Hepatocyte (in vitro differentiated cells): ENCODE data around the gene FGF2. TPM values are rescaled to one million over a fixed set of nuclear protein-coding genes. Genes with fewer than 3 reads are reported as not detected.
"Not testable (repeated sequence)": the region's sequence is repeated elsewhere in the genome, so short reads cannot be mapped to it uniquely, and the experiment has no call there.

Source experiments
- DNase-seq: peaks from one replicate; pipeline ENCODE4 v3.0.0-alpha.2; 2016; ENCODE audit warnings: low spot score
- H2AFZ ChIP-seq: fragments of 200-600 bp; sonication (generic); 2 replicates; pipeline ENCODE4 v1.6.0; 2016; ENCODE audit warnings: antibody characterized with exemption, mild to moderate bottlenecking
- H3K27ac ChIP-seq: fragments of 200-600 bp; sonication (generic); 2 replicates; pipeline ENCODE4 v1.5.1; 2016; ENCODE audit warnings: mild to moderate bottlenecking
- H3K27me3 ChIP-seq: fragments of 200-600 bp; sonication (generic); 2 replicates; pipeline ENCODE4 v1.6.1; 2016
- H3K36me3 ChIP-seq: fragments of 200-600 bp; sonication (generic); replicated peaks from 2 replicates; pipeline ENCODE4 v1.5.1; 2016; ENCODE audit warnings: low read depth; ENCODE audit not compliant: insufficient read depth
- H3K4me1 ChIP-seq: fragments of 200-600 bp; sonication (generic); 2 replicates; pipeline ENCODE4 v1.5.1; 2016; ENCODE audit warnings: mild to moderate bottlenecking, moderate library complexity; ENCODE audit not compliant: insufficient read depth
- H3K4me2 ChIP-seq: fragments of 200-600 bp; sonication (generic); 2 replicates; pipeline ENCODE4 v1.6.0; 2016
- H3K4me3 ChIP-seq: fragments of 200-600 bp; sonication (generic); 2 replicates; pipeline ENCODE4 v1.5.1; 2016; ENCODE audit warnings: mild to moderate bottlenecking
- H3K79me2 ChIP-seq: fragments of 200-600 bp; sonication (generic); 2 replicates; pipeline ENCODE4 v1.6.0; 2017; ENCODE audit warnings: mild to moderate bottlenecking
- H3K9me2 ChIP-seq: fragments of 200-600 bp; sonication (generic); replicated peaks from 2 replicates; pipeline ENCODE4 v1.6.0; 2017; ENCODE audit warnings: mild to moderate bottlenecking; ENCODE audit not compliant: insufficient read depth
- H3K9me3 ChIP-seq: fragments of 200-600 bp; sonication (generic); 2 replicates; pipeline ENCODE4 v1.5.1; 2016; ENCODE audit warnings: low read depth, mild to moderate bottlenecking
- H4K20me1 ChIP-seq: fragments of 200-600 bp; sonication (generic); 2 replicates; pipeline ENCODE4 v1.6.0; 2016; ENCODE audit warnings: mild to moderate bottlenecking; ENCODE audit not compliant: insufficient read depth, poor library complexity, severe bottlenecking
- EZH2 ChIP-seq: fragments of 200-600 bp; sonication (generic); IDR thresholded peaks from 2 replicates; pipeline ENCODE4 v1.6.1; 2016; ENCODE audit warnings: antibody characterized with exemption, mild to moderate bottlenecking, borderline replicate concordance
- EZH2phosphoT487 ChIP-seq: fragments of 200-600 bp; sonication (generic); IDR thresholded peaks from one replicate; pipeline ENCODE4 v1.6.1; 2018; ENCODE audit warnings: antibody characterized with exemption, mild to moderate bottlenecking, low read depth, moderate library complexity; ENCODE audit not compliant: unreplicated experiment, severe bottlenecking
- WGBS: methylation state at CpG from one replicate; pipeline ENCODE4 v1.1.6; 2016; ENCODE audit warnings: low lambda C conversion rate; ENCODE audit errors: missing lambda C conversion rate; 5-methylcytosine and 5-hydroxymethylcytosine counted together
- polyA plus RNA-seq: library from polyadenylated mRNA; unstranded; fragments of >200 nt; fragmentation: Nextera tagmentation; extraction: Ambion mirVana; gene quantifications from 2 replicates; pipeline ENCODE4 v1.2.1, GENCODE V29; 2016
- total RNA-seq: library from RNA; depleted of rRNA; stranded (reverse); fragments of >200 nt; gene quantifications from 2 replicates; pipeline ENCODE4 v1.2.3, GENCODE V29; 2014
- TF ChIP-seq, protein P1 (sequence below): fragments of 200-600 bp; sonication (generic); IDR thresholded peaks from 2 replicates; pipeline ENCODE4 v1.5.1; 2016; ENCODE audit warnings: antibody characterized with exemption, mild to moderate bottlenecking; ENCODE audit not compliant: poor library complexity

Gene FGF2
- total and polyA plus RNA-seq, 2 experiments from 2014 or later = 3.9 to 9.7 TPM

DNA sequence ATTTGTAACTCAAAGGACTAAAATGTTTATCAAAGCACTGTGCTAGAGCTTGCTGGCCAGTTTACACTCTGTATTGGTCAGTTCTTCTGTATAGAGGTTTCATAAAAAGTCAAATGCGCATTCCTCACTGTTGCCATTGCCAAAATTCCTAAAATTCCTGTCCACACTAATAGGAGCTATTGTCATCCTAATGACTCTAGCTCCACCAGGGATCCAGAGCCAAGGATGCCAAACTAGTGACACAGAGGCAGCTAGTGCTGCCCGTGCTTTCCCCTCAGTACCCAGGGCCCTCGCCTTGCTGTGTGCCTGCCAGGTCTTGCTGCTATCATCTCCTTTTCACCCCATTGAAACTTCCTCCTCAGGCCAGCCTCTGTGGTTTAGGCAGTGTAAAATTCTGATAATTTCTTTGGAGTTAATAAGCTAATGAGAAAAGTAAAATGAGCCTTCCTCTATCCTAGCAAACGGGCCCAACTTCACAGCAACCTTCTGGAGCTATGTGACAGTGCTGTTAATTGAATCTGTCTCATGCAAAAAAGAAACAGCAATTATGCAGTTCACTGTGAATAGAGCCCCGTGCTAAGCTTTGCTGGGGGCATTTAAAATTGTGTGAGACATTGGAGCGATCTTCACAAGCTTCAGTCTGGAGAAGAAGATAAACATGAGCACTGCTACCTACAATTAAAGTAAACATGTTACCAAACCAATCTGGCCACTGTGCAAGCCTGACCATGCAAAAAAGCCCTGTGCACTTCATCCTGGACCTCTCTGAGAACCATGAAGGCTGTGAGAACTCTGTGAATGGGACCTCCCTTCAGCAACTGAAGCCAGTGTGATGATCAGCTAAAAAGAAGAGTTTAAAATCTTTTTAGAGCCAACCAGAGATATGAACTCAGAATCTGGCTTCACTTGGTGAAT is 43.1 kb upstream of the FGF2 start:
- peak; percentile 17 for DNase-seq
- Histone ChIP-seq H2AFZ (peak overlapping the region; percentile 50), H3K4me1 (peaks cover 8% of the 10 kb centered on the region), H3K4me2 (no peak overlapping the region), H3K27ac (no peak overlapping the region), H3K4me3 (no peak overlapping the region), H3K9me2 (no peaks in the 10 kb centered on the region), H3K9me3 (no peaks in the 10 kb centered on the region), H3K79me2 (no peaks in the 10 kb centered on the region), H4K20me1 (no peaks in the 10 kb centered on the region), H3K27me3 (no peaks in the 10 kb centered on the region), H3K36me3 (no peaks in the 10 kb centered on the region)
- TF ChIP-seq, protein P1, sequence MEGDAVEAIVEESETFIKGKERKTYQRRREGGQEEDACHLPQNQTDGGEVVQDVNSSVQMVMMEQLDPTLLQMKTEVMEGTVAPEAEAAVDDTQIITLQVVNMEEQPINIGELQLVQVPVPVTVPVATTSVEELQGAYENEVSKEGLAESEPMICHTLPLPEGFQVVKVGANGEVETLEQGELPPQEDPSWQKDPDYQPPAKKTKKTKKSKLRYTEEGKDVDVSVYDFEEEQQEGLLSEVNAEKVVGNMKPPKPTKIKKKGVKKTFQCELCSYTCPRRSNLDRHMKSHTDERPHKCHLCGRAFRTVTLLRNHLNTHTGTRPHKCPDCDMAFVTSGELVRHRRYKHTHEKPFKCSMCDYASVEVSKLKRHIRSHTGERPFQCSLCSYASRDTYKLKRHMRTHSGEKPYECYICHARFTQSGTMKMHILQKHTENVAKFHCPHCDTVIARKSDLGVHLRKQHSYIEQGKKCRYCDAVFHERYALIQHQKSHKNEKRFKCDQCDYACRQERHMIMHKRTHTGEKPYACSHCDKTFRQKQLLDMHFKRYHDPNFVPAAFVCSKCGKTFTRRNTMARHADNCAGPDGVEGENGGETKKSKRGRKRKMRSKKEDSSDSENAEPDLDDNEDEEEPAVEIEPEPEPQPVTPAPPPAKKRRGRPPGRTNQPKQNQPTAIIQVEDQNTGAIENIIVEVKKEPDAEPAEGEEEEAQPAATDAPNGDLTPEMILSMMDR = no peak
- no peak for TF ChIP-seq EZH2
- TF ChIP-seq EZH2phosphoT487 = no peak
- 51% methylated on average over 6 of the region's 6 CpGs for WGBS

DNA sequence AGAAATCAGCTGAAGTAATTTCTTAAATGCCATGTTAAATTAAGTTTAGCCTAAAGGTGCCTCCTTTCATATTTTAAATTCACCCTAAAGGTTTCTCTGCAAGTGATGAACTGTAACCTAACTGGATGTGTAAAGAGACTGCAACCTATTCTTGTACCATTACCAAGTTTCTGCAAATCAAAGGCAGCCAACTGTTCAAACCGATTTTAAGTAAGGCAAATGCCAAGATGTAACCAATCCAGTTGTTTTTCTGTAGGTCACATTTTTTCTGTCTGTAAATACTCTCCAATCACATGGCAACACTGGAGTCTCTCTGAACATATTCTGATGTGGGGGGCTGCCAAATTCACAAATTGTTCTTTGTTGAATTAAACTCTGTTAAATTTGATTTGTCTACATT is 42.4 kb upstream of the FGF2 start:
- WGBS = 24% methylated on average over 1 of the region's 1 CpG
- TF ChIP-seq, protein P1 = no peak
- no peak for TF ChIP-seq EZH2
- no peak for TF ChIP-seq EZH2phosphoT487
- Histone ChIP-seq H3K27me3 (no peaks in the 10 kb centered on the region), H3K4me2 (no peak overlapping the region), H3K9me2 (no peaks in the 10 kb centered on the region), H3K79me2 (no peaks in the 10 kb centered on the region), H3K9me3 (no peaks in the 10 kb centered on the region), H3K27ac (no peak overlapping the region), H3K36me3 (no peaks in the 10 kb centered on the region), H4K20me1 (no peaks in the 10 kb centered on the region), H2AFZ (no peak overlapping the region), H3K4me3 (no peak overlapping the region), H3K4me1 (peaks cover 8% of the 10 kb centered on the region)
- no peak for DNase-seq

DNA sequence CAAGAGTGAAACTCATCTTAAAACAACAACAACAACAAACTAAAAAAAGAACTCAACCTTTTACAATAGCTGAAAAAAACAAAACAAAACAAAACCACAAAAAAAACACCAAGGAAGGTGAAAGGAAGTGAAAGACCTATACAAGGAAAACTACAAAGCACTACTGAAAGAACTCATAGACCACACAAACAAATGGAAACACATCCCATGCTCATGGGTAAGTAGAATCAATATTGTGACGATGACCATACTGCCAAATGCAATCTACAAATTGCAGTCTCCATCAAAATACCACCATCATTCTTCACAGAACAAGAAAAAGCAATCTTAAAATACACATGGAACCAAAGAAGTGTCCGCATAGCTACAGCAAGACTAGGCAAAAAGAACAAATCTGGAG is 41.5 kb upstream of the FGF2 start:
- 96% methylated on average over 2 of the region's 2 CpGs for WGBS
- Histone ChIP-seq H3K4me2 (no peak overlapping the region), H3K27ac (no peak overlapping the region), H4K20me1 (no peaks in the 10 kb centered on the region), H3K79me2 (no peaks in the 10 kb centered on the region), H3K4me3 (no peak overlapping the region), H3K36me3 (no peaks in the 10 kb centered on the region), H3K9me3 (no peaks in the 10 kb centered on the region), H2AFZ (no peak overlapping the region), H3K9me2 (no peaks in the 10 kb centered on the region), H3K27me3 (no peaks in the 10 kb centered on the region), H3K4me1 (peaks cover 8% of the 10 kb centered on the region)
- no peak for DNase-seq
- TF ChIP-seq EZH2phosphoT487 (no peak), EZH2 (no peak)
- TF ChIP-seq, protein P1 = no peak

DNA sequence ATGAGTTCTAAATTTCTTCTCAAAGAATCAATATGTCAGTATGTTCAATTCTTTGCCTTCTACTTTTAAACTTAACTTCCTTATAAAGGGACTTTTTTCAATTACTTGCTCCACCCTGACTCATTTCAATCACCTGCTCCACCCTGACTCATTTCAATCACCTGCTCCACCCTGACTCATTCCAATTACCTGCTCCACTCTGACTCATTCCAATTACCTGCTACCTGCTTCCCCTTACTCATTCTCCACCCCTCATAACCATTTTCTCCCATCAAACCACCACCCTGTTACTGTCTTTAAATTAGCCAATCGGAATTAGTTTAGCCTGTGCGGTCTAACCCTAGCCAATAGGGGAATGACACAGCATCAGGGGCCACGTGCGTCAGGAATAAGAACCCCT is 40.3 kb upstream of the FGF2 start:
- H3K27ac ChIP-seq, H2AFZ ChIP-seq, H3K79me2 ChIP-seq, H3K9me2 ChIP-seq, DNase-seq, H3K27me3 ChIP-seq, H3K4me1 ChIP-seq, H3K36me3 ChIP-seq, H3K4me2 ChIP-seq, H4K20me1 ChIP-seq, H3K4me3 ChIP-seq, H3K9me3 ChIP-seq: not testable (repeated sequence)
- 97% methylated on average over 4 of the region's 4 CpGs for WGBS

DNA sequence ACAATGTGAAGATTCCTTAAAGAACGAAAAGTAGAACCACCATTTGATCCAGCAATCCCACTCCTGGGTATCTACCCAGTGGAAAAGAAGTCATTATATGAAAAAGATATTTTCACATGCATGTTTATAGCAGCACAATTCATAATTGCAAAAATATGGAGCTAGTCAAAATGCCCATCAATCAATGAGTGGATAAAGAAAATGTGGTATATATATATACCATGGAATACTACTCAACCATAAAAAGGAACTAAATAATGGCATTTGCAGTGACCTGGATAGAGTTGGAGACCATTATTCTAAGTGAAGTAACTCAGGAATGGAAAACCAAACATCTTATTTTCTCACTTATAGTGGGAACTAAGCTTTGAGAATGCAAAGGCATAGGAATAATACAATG is 39.7 kb upstream of the FGF2 start:
- not testable (repeated sequence) for H3K9me2 ChIP-seq, H3K4me1 ChIP-seq, H3K9me3 ChIP-seq, H3K4me3 ChIP-seq, H4K20me1 ChIP-seq, H3K27me3 ChIP-seq, H3K4me2 ChIP-seq, H3K36me3 ChIP-seq, H2AFZ ChIP-seq, H3K79me2 ChIP-seq, DNase-seq, H3K27ac ChIP-seq
- 87% methylated on average over 1 of the region's 1 CpG for WGBS
